Measurements from ENCODE around the gene SRGAP1. TPM values are rescaled to one million over a fixed set of nuclear protein-coding genes. Genes with fewer than 3 reads are reported as not detected.

Gene SRGAP1
- total and polyA plus RNA-seq, 9 donors, result 2.8 to 17.9 (median 8.6) TPM

DNA sequence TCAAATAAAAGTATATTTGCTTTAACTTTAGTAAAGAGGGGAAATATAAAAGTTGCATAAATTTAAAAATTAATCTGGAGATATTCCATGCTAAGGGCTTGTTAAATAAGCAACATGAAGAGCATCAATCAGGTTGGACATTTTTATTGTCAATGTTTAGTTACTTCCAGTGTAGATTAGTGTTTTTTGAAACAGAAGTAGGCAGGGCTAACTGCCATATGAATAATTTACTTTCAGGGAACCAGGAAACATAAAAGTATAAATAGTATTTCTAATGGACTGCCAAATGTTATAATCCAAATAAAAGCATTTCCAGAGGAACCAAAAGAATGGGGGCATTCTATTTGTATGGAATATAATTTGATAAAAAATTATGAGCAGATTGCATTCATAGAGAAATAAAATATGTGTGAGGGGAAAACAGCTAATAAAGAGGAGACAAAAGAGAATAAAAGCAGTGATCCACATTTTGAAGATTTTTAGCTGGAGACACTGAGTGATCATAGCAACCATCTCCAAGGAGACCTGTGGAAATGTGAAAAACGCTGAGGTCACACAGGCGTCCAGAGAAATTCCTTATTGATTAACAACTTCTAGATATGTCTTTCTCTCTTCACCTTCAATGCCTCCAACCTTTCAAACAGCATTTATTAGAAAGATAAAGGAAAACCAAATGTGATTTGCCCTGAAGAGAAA lies 70.8 kb downstream of the SRGAP1 start:
- WGBS, 3 donors, result 3 to 8% (median 8%) methylated on average over 2 of the region's 2 CpGs
- no peaks in the 10 kb centered on the region for H3K9me3 ChIP-seq
- H3K36me3 ChIP-seq, result no peaks in the 10 kb centered on the region
- no peak overlapping the region for H3K27ac ChIP-seq
- H3K4me1 ChIP-seq (ENCODE audit: insufficient read depth), result peaks cover 18% of the 10 kb centered on the region
- no peak for DNase-seq
- H3K27me3 ChIP-seq, result no peaks in the 10 kb centered on the region
- intact Hi-C loops (cut with DNase I), result no loop called here
- no peak for TF ChIP-seq CTCF (IDR thresholded peaks at IDR 0.05)
- TF ChIP-seq POLR2A (IDR thresholded peaks at IDR 0.05), result no peak
- TF ChIP-seq EP300 (IDR thresholded peaks at IDR 0.05), result no peak
- H3K4me3 ChIP-seq, result no peak overlapping the region

- H3K27me3 ChIP-seq, result no peaks in the 10 kb centered on the region
Observed at GRCh38 chr12:63916561-63917476, 72.3 kb downstream of the SRGAP1 start.

DNA sequence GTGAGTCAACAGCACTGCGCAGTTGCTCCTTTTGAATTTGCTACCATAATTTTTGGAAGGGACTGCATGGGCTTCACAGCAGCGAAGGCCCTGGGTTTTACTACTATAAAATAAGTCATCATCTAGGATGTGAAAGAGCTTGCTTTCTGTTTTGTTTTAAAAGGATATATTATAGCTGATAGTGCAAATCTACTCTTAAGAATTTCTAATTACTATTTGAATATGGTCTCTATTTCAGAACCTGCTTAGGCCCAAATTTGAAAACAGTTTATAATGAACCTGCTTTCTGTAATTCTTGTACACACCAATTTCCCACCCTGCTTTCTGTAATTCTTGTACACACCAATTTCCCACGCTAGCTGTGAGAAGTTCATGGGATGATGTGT lies 73.0 kb downstream of the SRGAP1 start:
- Histone ChIP-seq H3K27ac (no peak overlapping the region), H3K36me3 (no peaks in the 10 kb centered on the region), H3K27me3 (no peaks in the 10 kb centered on the region), H3K4me3 (no peak overlapping the region), H3K9me3 (no peaks in the 10 kb centered on the region), H3K4me1 (ENCODE audit: insufficient read depth) (peaks cover 13% of the 10 kb centered on the region)
- intact Hi-C loops (cut with DNase I), result no loop called here
- no peak for TF ChIP-seq EP300 (IDR thresholded peaks at IDR 0.05)
- TF ChIP-seq CTCF (IDR thresholded peaks at IDR 0.05), result no peak
- TF ChIP-seq POLR2A (IDR thresholded peaks at IDR 0.05), result no peak
- WGBS, 3 donors, result 93 to 99% (median 97%) methylated on average over 3 of the region's 3 CpGs
- DNase-seq, result no peak

More at GRCh38 chr12:63916561-63917476, 72.3 kb downstream of the SRGAP1 start:
- peaks cover 14% of the 10 kb centered on the region for H3K4me1 ChIP-seq (ENCODE audit: insufficient read depth)
- H3K36me3 ChIP-seq, result no peaks in the 10 kb centered on the region
- intact Hi-C loops (cut with DNase I), result no loop called here
- no peak for DNase-seq
- no peak for TF ChIP-seq CTCF (IDR thresholded peaks at IDR 0.05)
- no peak for TF ChIP-seq EP300 (IDR thresholded peaks at IDR 0.05)
- no peak for TF ChIP-seq POLR2A (IDR thresholded peaks at IDR 0.05)
- no peaks in the 10 kb centered on the region for H3K9me3 ChIP-seq
- H3K27ac ChIP-seq, result no peak overlapping the region
- H3K4me3 ChIP-seq, result no peak overlapping the region
- WGBS, 3 donors, result 69 to 80% (median 77%) methylated on average over 7 of the region's 7 CpGs

- peaks cover 13% of the 10 kb centered on the region for H3K4me1 ChIP-seq (ENCODE audit: insufficient read depth)
- DNase-seq, result peak in 1 of 5 donors; percentile 36
- H3K27ac ChIP-seq, result peak overlapping the region in 1 of 2 donors; percentile 37
- no peaks in the 10 kb centered on the region for H3K9me3 ChIP-seq
- no peak overlapping the region for H3K4me3 ChIP-seq
- TF ChIP-seq EP300 (IDR thresholded peaks at IDR 0.05) (peak; percentile 93), POLR2A (IDR thresholded peaks at IDR 0.05) (no peak)
- 51 to 60% (median 59%) methylated on average over 10 of the region's 10 CpGs for WGBS, 3 donors
- intact Hi-C loops (cut with DNase I), result no loop called here
- no peaks in the 10 kb centered on the region for H3K36me3 ChIP-seq
- H3K27me3 ChIP-seq, result no peaks in the 10 kb centered on the region
Observed at GRCh38 chr12:63917864-63918799, 73.6 kb downstream of the SRGAP1 start.
